ENCODE measurements around the gene EFCAB14. TPM values are rescaled to one million over a fixed set of nuclear protein-coding genes. Genes with fewer than 3 reads are reported as not detected.

EFCAB14 gene
- total RNA-seq, 6 donors from 2014 or later, result 100 to 171 (median 115) TPM

DNA sequence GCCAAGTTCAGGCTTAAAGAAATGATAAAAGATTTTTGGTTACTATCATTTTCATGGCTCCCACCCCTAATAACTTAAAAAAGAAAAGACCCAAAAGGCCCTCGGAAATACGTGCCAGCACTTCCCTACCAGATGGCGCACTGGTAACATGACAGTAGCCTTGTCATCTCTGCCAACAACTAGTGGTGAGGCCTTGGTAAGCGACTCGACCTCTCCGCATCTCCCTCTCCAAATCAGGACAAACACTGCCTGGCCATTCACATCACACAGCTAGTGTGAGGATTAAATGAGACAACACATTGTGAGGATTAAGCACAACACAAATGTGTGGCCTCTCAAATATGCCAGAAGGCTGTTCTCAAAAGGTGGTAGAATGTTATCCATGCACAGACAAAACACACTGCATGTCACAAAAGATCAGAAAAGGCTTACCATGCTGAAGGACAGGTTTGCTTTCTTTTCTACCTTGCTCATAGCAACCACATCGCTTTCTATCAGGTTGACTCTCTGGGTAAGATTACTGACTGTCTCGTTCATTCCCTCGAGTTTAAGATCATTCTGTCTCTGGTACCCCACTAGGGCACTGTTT lies 30.9 kb downstream of the EFCAB14 start:
- DNase-seq (no peak), ATAC-seq (ENCODE audit: low FRiP score in 2 of 2) (no peak)
- Histone ChIP-seq H3K4me1 (peaks cover 2 to 19% (median 18%) of the 10 kb centered on the region in 4 donors), H3K9me3 (no peaks in the 10 kb centered on the region), H3K27ac (peak overlapping the region in 1 of 4 donors; percentile 12), H3K36me3 (peaks cover 43 to 95% (median 62%) of the 10 kb centered on the region in 4 donors), H3K4me3 (no peak overlapping the region), H3K27me3 (no peaks in the 10 kb centered on the region)
- TF ChIP-seq POLR2AphosphoS5 (IDR thresholded peaks at IDR 0.05) (no peak), EP300 (IDR thresholded peaks at IDR 0.05) (no peak), POLR2A (IDR thresholded peaks at IDR 0.05) (no peak)
- TF ChIP-seq, protein P1, sequence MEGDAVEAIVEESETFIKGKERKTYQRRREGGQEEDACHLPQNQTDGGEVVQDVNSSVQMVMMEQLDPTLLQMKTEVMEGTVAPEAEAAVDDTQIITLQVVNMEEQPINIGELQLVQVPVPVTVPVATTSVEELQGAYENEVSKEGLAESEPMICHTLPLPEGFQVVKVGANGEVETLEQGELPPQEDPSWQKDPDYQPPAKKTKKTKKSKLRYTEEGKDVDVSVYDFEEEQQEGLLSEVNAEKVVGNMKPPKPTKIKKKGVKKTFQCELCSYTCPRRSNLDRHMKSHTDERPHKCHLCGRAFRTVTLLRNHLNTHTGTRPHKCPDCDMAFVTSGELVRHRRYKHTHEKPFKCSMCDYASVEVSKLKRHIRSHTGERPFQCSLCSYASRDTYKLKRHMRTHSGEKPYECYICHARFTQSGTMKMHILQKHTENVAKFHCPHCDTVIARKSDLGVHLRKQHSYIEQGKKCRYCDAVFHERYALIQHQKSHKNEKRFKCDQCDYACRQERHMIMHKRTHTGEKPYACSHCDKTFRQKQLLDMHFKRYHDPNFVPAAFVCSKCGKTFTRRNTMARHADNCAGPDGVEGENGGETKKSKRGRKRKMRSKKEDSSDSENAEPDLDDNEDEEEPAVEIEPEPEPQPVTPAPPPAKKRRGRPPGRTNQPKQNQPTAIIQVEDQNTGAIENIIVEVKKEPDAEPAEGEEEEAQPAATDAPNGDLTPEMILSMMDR (IDR thresholded peaks at IDR 0.05), result no peak
- 69 to 77% methylated on average over 9 of the region's 9 CpGs for WGBS, 2 donors

DNA sequence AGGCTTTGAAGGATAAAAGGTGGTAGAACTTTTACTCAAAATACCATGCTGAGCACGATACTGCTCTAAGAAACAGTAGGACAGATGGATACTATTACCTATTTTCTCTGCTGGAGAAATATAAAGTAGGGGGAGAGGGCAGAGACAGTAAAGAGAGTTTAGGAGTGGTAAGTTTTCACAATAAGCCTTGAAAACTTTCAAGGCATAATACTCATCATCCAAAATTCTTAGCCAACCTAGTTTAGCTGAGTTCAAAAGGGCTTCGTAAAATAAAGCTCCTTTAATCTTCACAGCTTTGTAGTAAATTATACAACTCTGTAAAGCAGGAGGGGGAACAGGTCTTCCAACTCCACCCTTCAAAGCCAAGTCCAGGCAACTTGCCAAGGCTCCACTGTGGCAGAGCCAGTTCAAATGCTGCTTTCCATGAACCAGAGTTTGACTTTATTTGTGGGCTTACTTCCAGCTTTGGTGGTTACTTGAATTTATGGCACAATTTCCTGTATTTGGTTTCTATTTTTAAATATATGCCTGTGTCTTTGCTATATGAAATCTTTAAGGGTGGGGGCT lies 31.7 kb downstream of the EFCAB14 start:
- peaks cover 43 to 95% (median 69%) of the 10 kb centered on the region in 4 donors for H3K36me3 ChIP-seq
- peak in 1 of 2 donors; percentile 83 for DNase-seq
- 49 to 51% methylated on average over 2 of the region's 2 CpGs for WGBS, 2 donors

DNA sequence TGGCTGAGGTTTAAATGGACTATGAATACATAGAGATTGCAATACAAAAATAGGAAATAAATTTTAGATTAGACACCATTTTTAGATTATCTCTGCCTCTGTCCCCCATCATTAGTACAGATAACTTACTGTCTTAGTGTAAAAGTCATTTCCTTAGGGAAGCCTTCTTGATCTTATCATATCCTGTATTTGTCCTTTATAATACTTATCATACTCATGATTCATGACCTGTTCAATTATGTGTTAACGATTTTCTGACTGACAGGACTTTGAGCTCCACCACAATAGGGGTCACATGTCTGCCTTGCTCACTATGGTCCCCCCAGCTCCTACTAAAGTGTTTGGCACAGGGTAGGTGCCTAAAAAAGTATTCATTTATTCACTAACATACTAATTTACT lies 32.7 kb downstream of the EFCAB14 start:
- peaks cover 43 to 93% (median 67%) of the 10 kb centered on the region in 4 donors for H3K36me3 ChIP-seq
- no peak overlapping the region for H3K4me3 ChIP-seq
- WGBS, 2 donors, result 20 to 50% methylated on average over 1 of the region's 1 CpG
- TF ChIP-seq POLR2AphosphoS5 (IDR thresholded peaks at IDR 0.05) (no peak), EP300 (IDR thresholded peaks at IDR 0.05) (no peak), POLR2A (IDR thresholded peaks at IDR 0.05) (no peak)
- TF ChIP-seq, protein P1 (IDR thresholded peaks at IDR 0.05), result no peak
- H3K27me3 ChIP-seq, result no peaks in the 10 kb centered on the region
- no peaks in the 10 kb centered on the region for H3K9me3 ChIP-seq
- DNase-seq, result no peak
- no peak for ATAC-seq (ENCODE audit: low FRiP score in 2 of 2)
- peaks cover 2 to 35% (median 22%) of the 10 kb centered on the region in 4 donors for H3K4me1 ChIP-seq
- no peak overlapping the region for H3K27ac ChIP-seq

More for the DNA sequence above, 31.7 kb downstream of the EFCAB14 start:
- no peaks in the 10 kb centered on the region for H3K9me3 ChIP-seq
- no peak overlapping the region for H3K4me3 ChIP-seq
- ATAC-seq (ENCODE audit: low FRiP score in 2 of 2), result no peak
- peak overlapping the region in 1 of 4 donors; percentile 12 for H3K27ac ChIP-seq
- H3K4me1 ChIP-seq, result peaks cover 2 to 26% (median 19%) of the 10 kb centered on the region in 4 donors
- no peaks in the 10 kb centered on the region for H3K27me3 ChIP-seq
- TF ChIP-seq POLR2AphosphoS5 (IDR thresholded peaks at IDR 0.05) (no peak), EP300 (IDR thresholded peaks at IDR 0.05) (no peak), POLR2A (IDR thresholded peaks at IDR 0.05) (no peak)
- TF ChIP-seq, protein P1 (IDR thresholded peaks at IDR 0.05), result no peak

DNA sequence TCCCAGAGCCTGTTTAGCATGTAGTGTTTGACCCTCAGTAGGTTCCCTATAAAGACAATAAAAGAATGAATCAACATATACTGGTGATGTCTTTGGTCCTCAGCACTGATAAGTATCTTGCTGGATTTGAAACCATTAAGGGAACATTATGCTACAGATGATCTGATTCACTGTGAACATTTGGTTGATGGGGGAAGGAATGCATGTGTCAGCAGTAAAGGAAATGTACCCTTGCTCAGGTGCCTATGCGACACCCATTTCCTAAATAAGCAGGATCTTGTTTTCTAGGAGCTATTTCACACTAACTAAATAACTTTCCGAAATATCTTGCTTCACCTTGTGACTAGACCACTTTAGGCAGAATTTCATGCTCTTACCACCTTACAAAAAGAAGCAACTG lies 34.2 kb downstream of the EFCAB14 start:
- H3K36me3 ChIP-seq, result peaks cover 32 to 92% (median 55%) of the 10 kb centered on the region in 4 donors
- 87 to 100% methylated on average over 2 of the region's 2 CpGs for WGBS, 2 donors
- TF ChIP-seq, protein P1 (IDR thresholded peaks at IDR 0.05), result no peak
- no peak for TF ChIP-seq POLR2AphosphoS5 (IDR thresholded peaks at IDR 0.05)
- TF ChIP-seq POLR2A (IDR thresholded peaks at IDR 0.05), result no peak
- ATAC-seq (ENCODE audit: low FRiP score in 2 of 2) (no peak), DNase-seq (no peak)
- no peak overlapping the region for H3K4me3 ChIP-seq
- H3K4me1 ChIP-seq, result peaks cover 2 to 38% (median 25%) of the 10 kb centered on the region in 4 donors
- H3K27me3 ChIP-seq, result no peaks in the 10 kb centered on the region
- H3K9me3 ChIP-seq, result no peaks in the 10 kb centered on the region
- no peak overlapping the region for H3K27ac ChIP-seq

Data from upper lobe of left lung (tissue), 6 donors.